NCI-H446 treated with DMSO at 0.1 percent for 48 hours (cell line): Measurements from ENCODE around the gene PRM3.

ENCODE experiments used
- DNase-seq: peaks from one replicate; lab custom pipeline; 2025; lab: John Stamatoyannopoulos, UW

Gene PRM3

DNA sequence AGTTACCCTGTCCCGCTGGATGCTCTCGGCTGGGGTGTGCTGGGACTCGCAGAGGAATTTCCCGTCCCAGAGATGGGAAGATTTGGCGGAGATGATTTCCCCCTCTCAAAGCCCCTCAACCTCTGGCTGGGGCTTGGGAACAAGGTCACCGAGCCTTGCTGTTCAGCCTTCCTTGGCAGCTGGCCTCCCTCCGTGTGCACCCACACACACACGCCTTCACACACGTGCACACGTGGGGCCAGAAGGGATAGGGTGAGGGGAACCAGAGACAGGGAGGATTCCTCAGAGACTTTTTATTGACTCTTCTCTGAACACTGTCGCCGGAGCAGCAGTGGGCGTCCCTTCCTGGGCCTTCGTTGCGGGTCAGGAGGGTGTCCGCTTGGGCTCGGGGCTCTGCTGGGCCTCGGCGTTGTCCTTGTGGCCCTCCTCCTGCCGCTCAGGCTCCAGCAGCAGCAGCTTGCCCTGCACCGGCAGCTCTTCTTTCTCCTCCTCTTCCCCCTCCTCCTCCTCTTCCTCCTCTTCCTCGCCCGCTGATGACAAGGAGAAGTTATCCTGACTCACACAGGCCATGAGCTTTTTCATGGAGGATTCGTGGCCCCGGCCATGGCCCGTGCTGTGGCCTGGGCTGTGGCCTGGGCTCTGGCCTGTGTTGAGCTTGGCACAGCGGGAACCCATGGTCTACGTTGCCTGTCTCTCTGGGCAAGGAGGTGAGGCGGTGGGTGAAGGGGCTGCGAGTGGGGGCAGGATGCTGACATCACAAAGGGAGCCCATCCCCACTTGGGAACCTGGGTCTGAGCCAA lies at the start of gene PRM3:
Gene PRM3 (minus strand): TSS at position 709 of the 800 bp plus-strand sequence. CDS start 34 bp downstream, at position 675.
- DNase-seq: no peak

- no peak for DNase-seq
Observed at GRCh38 chr16:11322823-11323222, 49.4 kb upstream of the PRM3 start.

DNA sequence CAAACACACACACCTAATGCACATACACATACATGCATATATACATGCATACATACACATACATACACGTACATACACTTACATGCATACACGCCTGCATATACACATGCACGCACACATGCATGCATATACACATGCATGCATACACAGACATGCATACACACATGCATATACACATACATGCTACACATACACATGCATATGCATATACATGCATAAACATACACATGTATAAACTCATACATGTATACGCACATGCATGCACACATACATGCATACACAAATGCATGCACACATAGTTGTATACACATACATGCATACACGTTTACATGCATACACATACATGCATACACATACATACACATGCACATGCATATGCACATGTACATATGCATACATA lies 48.2 kb upstream of the PRM3 start:
- DNase-seq: no peak

- no peak for DNase-seq
Observed at GRCh38 chr16:11320170-11320569, 46.7 kb upstream of the PRM3 start.

GRCh38 chr16:11319529-11320146 lies 46.2 kb upstream of the PRM3 start:
- DNase-seq: no peak

DNA sequence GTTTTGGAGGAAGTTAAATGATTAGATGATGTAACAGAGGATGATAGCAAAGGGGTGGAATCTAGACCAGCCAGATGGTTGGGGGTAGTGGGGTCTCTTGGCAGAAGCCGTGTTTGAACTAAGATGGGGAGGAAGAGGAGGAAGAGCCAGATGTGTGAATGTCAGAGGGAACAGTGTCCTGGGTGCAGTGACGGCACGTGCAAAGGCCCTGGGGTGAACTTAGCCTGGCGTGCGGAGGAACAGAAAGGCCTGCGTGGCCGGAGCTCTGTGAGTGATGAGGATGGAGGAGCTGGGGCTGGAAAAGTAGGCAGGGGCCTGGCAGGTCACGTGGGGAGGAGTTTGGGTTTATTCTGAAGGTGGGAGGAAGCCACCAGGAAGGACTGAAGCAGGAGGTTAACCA lies 45.4 kb upstream of the PRM3 start:
- no peak for DNase-seq

DNA sequence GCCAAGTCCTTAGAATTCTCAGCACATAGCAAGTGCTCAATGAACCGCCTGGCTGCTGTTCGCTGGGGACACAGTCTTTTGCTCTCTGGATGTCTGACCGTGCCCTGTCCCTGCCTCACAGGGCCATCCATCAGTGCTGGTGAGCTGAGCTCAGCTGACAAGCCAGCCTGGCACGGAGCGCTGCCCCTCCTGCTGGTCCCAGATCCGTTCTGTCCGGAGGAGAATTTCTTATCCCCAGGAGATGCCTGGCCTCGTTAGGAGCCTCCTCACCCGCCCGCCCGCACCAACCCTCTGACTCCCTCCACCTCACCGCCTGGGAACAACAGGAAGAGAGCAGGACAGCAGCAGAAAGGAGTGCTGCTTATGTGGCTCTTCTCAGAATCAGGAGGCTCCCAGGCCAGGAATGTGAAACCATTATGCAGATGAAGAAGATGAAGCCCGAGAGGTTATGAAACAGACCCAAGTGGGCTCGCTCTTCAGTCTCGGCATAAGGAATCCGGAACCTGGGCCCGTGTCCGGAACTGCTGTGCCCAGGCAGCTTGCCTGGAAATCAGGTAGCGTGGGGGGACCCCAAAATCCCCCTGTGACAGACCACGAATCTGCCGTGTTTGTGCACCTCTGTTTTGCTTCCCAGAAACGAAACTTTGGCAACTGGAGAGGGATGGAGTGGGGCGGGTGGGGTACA lies 43.0 kb upstream of the PRM3 start:
- DNase-seq: no peak

- no peak for DNase-seq
Observed at GRCh38 chr16:11315510-11315909, 42.1 kb upstream of the PRM3 start.

GRCh38 chr16:11314309-11314894 lies 41.0 kb upstream of the PRM3 start:
- no peak for DNase-seq

DNA sequence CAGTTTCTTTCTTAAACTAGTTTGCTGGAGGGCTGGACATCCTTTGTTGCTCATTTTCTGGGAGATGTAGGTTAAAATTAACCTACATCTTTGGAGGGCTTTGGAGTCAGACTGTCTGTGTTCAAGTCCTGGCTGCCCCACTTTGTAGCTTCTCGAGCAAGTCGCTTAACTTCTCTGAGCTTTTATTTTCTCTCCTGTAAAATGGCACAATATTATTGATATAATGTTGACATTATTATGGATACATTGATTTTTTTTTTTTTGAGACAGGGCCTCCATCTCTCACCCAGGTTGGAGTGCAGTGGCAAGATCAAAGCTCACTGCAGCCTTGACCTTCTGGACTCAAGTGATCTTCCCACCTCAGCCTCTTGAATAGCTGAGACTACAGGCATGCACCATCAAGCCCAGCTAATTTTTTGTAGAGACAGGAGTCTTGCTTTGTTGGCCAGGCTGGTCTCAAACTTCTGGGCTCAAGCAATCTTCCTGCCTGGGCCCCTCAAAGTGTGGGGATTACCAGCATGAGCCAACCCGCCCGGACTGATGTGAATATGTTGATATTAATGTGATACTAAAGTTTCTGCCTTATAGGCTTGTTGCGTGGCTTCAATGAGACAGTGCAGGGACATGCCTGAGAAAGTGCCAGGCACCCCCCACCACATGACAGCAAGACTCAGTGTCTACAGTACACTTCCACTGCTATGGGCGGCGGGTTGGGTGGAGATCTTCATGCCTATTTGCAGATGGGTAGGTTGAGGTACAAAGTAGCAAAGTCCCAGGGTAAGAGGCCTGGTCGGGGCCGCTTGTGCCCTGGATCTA lies 40.3 kb upstream of the PRM3 start:
- no peak for DNase-seq

GRCh38 chr16:11312718-11313492 lies 39.5 kb upstream of the PRM3 start:
- no peak for DNase-seq

DNA sequence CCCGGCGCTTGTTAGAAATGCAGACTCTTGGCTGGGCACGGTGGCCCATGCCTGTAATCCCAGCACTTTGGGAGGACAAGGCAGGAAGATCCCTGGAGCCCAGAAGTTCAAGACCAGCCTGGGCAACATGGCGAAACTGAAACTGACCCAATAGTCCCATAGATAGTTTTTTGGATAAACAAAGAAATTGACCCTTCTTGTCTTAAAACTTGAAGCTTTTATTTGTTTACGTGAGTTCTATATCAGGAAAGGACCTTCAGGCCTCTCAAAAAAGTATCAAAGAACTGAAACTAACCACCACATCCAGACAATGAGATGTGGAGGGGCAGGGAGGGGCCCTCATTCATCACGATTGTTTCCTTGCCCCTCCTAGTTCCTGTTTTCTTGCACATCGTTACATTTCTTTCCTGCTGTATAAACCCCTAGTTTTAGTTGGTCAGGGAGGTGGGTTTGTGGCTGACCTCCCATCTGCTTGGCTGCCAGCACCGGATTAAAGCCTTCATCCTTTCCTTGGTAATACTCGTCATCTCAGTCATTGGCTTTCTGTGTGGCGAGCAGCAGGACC lies 37.6 kb upstream of the PRM3 start:
- no peak for DNase-seq

- no peak for DNase-seq
Observed at GRCh38 chr16:11310634-11310977, 37.2 kb upstream of the PRM3 start.

GRCh38 chr16:11309895-11310633 lies 36.6 kb upstream of the PRM3 start:
- no peak for DNase-seq

- DNase-seq: no peak
Observed at GRCh38 chr16:11308493-11309283, 35.3 kb upstream of the PRM3 start.

DNA sequence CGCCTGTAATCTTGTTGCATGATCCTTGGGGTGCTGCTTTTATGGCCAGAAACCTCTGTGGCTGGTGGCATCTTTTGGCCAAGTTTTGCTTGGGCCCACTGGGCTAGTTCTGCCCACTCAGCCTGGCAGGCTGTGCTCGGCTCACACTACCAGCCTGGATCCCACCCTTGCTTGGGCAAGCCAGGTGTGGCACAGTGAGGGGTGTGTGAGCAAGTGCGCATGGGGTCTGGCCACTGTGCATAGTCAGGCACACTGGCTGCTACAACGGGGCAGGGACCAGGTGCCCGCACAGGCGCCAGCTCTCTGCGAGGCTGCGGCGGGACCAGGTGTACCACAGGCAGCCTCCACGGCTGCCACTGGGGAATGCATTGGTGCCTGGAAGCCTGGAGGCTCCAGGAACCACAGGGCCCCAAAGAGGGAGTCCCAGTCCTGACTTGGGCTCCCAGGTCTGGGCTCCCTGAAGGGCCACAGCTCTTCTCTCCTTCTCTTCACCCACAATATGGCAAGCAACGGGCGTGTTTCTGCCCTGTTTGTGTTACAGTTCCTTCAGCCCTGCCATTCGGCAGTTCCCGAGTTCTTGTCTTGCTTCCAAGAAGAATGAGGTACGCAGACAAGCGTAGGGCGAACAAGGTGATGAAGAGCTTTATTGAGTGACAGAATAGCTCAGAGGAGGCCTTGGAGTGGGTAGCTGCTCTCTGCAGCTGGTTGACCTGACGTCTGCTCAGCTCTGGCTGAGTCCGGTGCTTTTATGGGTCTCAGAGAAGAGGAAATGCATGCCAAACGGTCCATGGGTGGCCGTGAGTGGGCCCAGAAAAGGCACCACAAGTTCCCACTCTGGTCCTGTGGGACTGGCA lies 34.4 kb upstream of the PRM3 start:
- no peak for DNase-seq

GRCh38 chr16:11306997-11307638 lies 33.7 kb upstream of the PRM3 start:
- no peak for DNase-seq

GRCh38 chr16:11306381-11306780 lies 33.0 kb upstream of the PRM3 start:
- no peak for DNase-seq
